Measurements from ENCODE around the gene ADAMTS16.

The ADAMTS16 gene

DNA sequence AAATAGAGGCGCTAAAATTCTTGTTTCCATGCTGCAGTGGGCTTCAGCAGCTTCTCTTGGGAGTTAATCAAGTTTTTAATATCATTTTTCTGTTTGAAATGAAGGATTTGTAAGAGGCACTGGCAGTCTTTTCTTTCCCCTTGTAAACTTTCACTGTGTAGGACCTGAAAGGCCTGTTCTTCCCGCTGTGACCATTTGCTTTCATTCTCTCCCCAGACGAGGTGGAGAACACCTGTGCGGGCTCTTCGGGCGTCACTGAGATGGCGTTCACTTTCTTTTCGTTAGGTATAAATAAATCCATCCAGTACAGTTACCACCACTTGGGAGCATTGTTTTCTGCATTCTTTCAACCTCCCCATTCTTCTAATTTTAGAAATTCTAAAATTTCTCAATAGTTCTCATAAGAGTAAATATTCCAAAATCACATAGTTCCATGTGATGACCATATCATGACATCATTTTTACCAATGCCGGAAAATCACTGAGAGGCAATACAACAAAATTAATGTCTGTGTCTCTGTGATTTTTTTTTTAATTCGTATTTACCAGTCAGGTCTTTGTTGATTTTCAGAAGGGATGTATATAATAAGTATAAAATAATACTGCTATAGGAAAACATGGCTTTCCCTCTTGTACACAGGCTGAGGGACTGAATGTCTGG lies 150.7 kb downstream of the ADAMTS16 start:
- Mint-ChIP-seq H3K27ac (no peak overlapping the region), H3K4me1 (ENCODE audit: low read depth) (no peaks in the 10 kb centered on the region), H3K36me3 (no peaks in the 10 kb centered on the region), H3K27me3 (peaks cover 4% of the 10 kb centered on the region), H3K9me3 (ENCODE audit: low read depth) (peaks cover 4% of the 10 kb centered on the region), H3K4me3 (no peak overlapping the region)

DNA sequence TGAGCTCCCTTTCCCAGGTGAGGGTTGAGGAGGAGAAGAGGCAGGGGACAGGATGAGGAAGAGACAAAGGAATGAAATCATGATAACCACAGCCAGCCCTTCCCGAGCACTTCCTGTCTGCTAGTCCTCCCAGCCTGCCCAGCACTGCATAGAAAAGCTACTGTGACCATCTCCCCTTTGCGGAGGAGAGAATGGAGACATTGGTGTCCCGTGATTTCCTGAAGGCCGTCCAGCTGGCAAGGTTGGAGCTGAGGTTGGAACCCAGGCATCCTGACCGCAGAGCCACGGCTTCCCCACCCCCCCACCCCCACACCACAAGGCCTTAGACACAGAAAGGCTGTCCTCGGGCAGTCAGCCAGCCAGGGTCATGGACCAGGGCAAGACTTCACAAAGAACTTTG lies 151.2 kb downstream of the ADAMTS16 start:
- Mint-ChIP-seq H3K4me3 (no peak overlapping the region), H3K4me1 (ENCODE audit: low read depth) (no peaks in the 10 kb centered on the region), H3K27ac (no peak overlapping the region), H3K36me3 (no peaks in the 10 kb centered on the region), H3K27me3 (peaks cover 4% of the 10 kb centered on the region), H3K9me3 (ENCODE audit: low read depth) (peaks cover 4% of the 10 kb centered on the region)

DNA sequence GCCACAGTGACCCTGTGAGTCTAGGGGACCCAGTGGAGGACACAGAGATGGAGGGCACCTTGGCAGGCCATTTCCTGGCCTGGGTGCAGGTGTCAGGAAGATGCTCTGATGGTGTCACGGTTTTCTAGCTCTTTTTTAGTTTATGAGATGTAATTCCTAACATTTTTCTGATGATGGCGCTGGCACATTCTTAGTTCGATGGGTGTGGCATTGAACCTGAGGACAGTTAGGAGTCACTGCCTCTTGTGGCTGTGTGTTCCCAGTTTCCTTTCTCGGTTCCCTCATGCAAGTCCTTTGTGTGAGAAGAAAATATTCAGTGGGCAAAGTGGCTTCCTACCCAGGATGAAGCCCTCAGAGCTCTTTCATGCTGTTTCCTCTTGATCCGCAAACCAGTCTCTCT lies 152.9 kb downstream of the ADAMTS16 start:
- no peaks in the 10 kb centered on the region for H3K4me1 Mint-ChIP-seq (ENCODE audit: low read depth)
- H3K27ac Mint-ChIP-seq = no peak overlapping the region
- H3K9me3 Mint-ChIP-seq (ENCODE audit: low read depth) = peaks cover 4% of the 10 kb centered on the region
- no peaks in the 10 kb centered on the region for H3K36me3 Mint-ChIP-seq
- peaks cover 4% of the 10 kb centered on the region for H3K27me3 Mint-ChIP-seq
- H3K4me3 Mint-ChIP-seq = no peak overlapping the region

DNA sequence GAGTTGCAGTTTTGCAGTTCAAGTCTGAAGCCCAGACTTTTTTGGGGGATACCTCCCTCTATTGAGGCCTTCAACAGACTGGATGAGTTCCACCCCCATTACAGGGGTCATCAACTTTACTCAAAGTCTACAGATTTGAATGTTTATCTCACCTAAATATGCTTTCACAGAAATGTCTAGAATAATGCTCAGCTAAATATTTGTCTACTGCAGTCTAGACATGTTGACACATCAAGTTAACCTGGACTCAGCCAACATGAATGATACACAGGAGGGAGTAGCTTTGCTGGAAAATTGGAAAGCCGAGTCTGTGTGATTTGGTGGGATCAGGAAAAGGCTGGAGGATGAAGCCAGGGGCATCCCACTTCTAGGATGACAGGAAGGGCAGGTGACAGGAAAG lies 154.3 kb downstream of the ADAMTS16 start:
- H3K4me1 Mint-ChIP-seq (ENCODE audit: low read depth) = no peaks in the 10 kb centered on the region
- H3K4me3 Mint-ChIP-seq = no peak overlapping the region
- peaks cover 4% of the 10 kb centered on the region for H3K9me3 Mint-ChIP-seq (ENCODE audit: low read depth)

DNA sequence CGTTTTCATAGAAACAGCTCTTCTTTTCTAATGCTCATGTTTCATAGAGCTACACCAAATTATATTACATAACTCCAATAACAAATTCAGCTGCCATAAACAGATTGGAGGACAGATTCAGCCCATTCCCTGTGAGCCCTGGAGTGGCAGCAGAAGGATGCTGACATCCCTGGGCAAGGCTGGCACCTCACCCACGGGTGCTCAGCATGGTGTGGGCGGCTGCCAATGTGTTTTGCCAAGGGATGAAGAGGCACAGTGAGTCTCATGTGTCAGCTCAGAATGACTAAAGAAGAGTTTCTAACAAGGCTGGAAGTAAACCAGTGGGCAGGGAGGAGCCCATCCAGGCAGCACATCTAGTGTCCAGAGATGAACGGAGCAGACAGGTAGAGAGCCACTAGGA lies 155.2 kb downstream of the ADAMTS16 start:
- Mint-ChIP-seq H3K4me1 (ENCODE audit: low read depth) (no peaks in the 10 kb centered on the region), H3K4me3 (no peak overlapping the region), H3K27me3 (peaks cover 2% of the 10 kb centered on the region), H3K9me3 (ENCODE audit: low read depth) (peaks cover 4% of the 10 kb centered on the region), H3K36me3 (no peaks in the 10 kb centered on the region), H3K27ac (no peak overlapping the region)

More for the DNA sequence above, 154.3 kb downstream of the ADAMTS16 start:
- no peak overlapping the region for H3K27ac Mint-ChIP-seq
- peaks cover 4% of the 10 kb centered on the region for H3K27me3 Mint-ChIP-seq
- H3K36me3 Mint-ChIP-seq = no peaks in the 10 kb centered on the region

DNA sequence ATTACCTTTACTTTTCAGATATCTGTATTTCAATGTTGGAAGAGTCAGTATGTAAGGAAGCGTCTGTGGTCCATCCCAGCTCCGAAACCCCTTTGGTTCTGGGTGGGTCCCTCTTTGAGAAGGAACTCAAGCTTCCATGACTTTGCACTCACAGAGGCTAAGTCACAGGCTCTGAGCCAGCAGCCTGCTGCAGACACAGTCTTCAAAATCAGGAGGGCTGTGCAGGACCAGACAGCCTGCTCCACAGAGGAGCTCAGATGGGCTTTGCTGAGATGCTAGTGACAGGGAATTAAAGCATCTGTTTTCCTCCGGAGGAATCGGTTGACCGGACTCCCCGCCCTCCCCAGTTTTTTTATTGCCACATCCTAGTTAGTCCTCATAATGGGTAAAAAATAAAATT lies 155.9 kb downstream of the ADAMTS16 start:
- Mint-ChIP-seq H3K27me3 (peaks cover 2% of the 10 kb centered on the region), H3K4me1 (ENCODE audit: low read depth) (no peaks in the 10 kb centered on the region), H3K4me3 (no peak overlapping the region), H3K27ac (no peak overlapping the region), H3K9me3 (ENCODE audit: low read depth) (peaks cover 5% of the 10 kb centered on the region), H3K36me3 (no peaks in the 10 kb centered on the region)

DNA sequence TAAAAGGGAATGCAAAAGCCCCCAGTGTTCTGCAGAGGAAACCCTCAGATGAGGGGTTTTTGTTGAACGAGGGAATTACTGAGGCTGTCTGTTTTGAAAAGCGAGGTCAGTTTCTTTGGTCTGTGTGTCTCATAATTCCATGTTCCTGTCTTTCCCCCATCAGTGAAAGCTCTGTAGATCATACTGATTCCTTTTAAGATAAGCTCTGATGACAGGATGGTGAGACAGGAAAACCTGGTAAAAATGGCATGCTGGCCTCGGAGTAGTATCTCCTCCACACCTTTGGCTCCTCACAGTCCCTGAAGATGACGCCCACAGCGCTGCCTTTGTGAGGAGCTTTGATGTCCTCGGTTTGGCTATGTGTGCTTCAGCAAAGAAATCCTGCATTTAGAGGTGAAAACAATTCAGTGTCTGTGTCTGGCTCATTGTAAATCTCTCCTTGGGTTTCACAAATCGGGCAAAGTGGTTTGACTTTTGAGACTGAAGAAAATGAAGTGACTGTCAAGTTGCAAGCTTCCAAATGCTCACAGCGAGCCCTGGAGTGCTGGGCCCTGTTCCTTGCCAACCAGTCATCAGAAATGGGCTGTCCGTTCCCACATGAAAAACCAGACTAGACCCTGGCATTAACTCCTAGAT lies 157.4 kb downstream of the ADAMTS16 start:
- no peaks in the 10 kb centered on the region for H3K36me3 Mint-ChIP-seq

DNA sequence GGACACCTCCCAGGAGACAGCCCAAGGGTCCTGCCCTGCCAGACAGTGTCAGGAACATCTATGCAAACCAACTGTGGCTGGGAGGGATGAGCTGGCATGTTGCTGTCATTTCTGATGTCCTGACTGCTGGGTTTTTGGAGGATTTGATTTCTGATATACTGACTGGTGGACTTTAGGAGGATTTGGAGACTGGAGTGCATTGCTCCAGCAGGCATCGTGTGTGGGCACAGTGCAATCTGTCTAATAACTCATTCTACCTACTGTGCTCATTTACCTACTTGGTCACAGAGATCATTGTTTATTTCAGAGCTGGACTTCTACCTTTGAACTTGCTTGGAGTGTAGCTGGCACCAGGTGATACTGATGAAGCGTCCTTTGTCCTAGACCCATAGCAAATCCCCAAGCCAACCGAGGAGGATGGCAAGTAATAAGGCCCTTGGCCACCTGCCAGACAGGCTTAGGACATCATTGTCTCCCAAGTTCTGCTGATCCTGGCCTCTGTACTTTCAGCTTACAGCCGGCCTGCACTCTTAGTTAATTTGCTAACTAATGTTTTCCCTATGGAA lies 158.0 kb downstream of the ADAMTS16 start:
- Mint-ChIP-seq H3K27ac (no peak overlapping the region), H3K36me3 (no peaks in the 10 kb centered on the region), H3K4me3 (no peak overlapping the region), H3K4me1 (ENCODE audit: low read depth) (no peaks in the 10 kb centered on the region), H3K9me3 (ENCODE audit: low read depth) (peaks cover 14% of the 10 kb centered on the region), H3K27me3 (peaks cover 2% of the 10 kb centered on the region)

More for the DNA sequence above, 157.4 kb downstream of the ADAMTS16 start:
- no peaks in the 10 kb centered on the region for H3K4me1 Mint-ChIP-seq (ENCODE audit: low read depth)
- peaks cover 2% of the 10 kb centered on the region for H3K27me3 Mint-ChIP-seq
- H3K9me3 Mint-ChIP-seq (ENCODE audit: low read depth) = peaks cover 14% of the 10 kb centered on the region
- no peak overlapping the region for H3K27ac Mint-ChIP-seq
- H3K4me3 Mint-ChIP-seq = no peak overlapping the region

DNA sequence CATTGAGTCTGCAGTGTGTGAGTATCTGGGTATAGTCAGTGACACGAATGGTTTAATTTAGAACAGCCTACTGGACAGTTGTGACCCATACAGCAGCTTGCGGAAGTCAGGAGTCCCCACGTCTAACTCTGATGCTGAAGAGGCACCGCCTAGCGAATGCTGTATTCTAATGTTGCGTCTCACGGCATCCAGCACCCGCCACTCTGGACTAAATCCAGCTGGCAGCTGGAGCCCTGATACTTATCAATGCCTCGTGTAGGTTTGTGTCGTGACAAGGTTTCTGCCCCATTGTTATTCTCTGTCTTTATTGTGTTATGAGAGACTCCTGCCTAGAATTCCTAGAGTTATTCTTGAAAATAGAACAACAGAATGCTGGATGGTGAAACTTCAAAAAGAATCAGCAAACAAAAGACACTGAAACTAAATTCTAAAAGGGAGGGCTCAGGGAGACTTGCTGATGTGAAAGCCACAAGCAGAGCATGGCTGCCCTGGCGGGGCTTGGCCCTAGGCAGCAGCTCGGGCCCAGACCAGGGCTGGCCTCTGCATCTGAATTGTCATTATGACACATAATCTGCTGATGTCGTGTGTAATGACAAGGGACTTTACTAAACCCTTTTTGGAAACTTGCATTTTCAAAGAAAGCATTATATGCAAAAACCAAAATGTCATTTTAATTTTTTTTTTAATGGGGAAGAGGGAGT lies 158.9 kb downstream of the ADAMTS16 start:
- Mint-ChIP-seq H3K36me3 (no peaks in the 10 kb centered on the region), H3K9me3 (ENCODE audit: low read depth) (peaks cover 14% of the 10 kb centered on the region), H3K27ac (no peak overlapping the region), H3K4me1 (ENCODE audit: low read depth) (no peaks in the 10 kb centered on the region), H3K4me3 (no peak overlapping the region), H3K27me3 (no peaks in the 10 kb centered on the region)

DNA sequence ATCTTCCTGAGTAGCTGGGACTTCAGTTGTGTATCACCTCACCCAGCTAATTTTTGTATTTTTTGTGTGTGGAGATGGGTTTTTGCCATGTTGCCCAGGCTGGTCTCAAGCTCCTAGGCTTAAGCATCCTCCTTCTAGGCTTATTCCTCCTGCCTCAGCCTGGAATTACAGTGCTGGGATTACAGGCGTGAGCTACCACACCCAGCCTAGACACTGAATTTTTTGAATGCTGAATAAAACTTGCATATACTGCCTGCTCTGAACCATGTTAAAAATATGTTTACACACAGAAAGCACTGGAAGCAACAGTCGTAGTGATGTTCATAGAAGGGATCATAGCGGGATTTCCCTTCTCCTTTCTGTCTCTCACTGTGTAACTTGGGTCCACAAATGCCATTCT lies 161.0 kb downstream of the ADAMTS16 start:
- Mint-ChIP-seq H3K27ac (no peak overlapping the region), H3K9me3 (ENCODE audit: low read depth) (peaks cover 10% of the 10 kb centered on the region), H3K4me3 (no peak overlapping the region), H3K27me3 (no peaks in the 10 kb centered on the region), H3K36me3 (no peaks in the 10 kb centered on the region), H3K4me1 (ENCODE audit: low read depth) (no peaks in the 10 kb centered on the region)

DNA sequence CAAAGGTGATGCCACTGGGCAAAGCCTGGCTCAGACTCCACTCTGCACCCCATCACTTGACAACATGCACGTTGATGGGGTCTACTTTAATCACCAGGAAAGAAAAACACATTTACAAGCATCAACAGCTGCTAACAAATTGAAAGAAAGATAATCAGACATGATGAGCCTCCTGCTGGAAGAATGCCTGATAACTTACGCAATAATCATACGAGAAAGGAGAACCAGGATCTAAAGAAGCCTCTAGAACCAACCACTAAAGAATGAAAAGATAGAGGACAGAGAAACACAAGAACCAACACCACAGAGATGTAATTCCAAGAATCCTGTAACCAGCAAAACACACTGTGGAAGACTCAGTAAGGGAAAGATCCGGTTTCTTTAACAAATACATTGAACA lies 162.1 kb downstream of the ADAMTS16 start:
- H3K27ac Mint-ChIP-seq = no peak overlapping the region
- no peaks in the 10 kb centered on the region for H3K4me1 Mint-ChIP-seq (ENCODE audit: low read depth)
- no peaks in the 10 kb centered on the region for H3K27me3 Mint-ChIP-seq
- H3K9me3 Mint-ChIP-seq (ENCODE audit: low read depth) = peaks cover 10% of the 10 kb centered on the region
- H3K4me3 Mint-ChIP-seq = no peak overlapping the region
- no peaks in the 10 kb centered on the region for H3K36me3 Mint-ChIP-seq

DNA sequence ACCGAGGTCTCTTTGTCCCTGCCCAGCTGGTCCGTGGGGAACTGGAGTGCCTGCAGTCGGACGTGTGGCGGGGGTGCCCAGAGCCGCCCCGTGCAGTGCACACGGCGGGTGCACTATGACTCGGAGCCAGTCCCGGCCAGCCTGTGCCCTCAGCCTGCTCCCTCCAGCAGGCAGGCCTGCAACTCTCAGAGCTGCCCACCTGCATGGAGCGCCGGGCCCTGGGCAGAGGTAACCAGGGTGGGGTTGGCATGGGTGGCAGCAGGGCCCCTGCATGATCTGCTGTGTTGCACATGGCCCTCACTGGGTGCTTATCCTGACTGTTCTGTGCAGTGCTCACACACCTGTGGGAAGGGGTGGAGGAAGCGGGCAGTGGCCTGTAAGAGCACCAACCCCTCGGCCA lies 163.1 kb downstream of the ADAMTS16 start:
- Mint-ChIP-seq H3K9me3 (ENCODE audit: low read depth) (peaks cover 10% of the 10 kb centered on the region), H3K27me3 (no peaks in the 10 kb centered on the region), H3K4me1 (ENCODE audit: low read depth) (no peaks in the 10 kb centered on the region), H3K4me3 (no peak overlapping the region), H3K36me3 (no peaks in the 10 kb centered on the region), H3K27ac (no peak overlapping the region)

DNA sequence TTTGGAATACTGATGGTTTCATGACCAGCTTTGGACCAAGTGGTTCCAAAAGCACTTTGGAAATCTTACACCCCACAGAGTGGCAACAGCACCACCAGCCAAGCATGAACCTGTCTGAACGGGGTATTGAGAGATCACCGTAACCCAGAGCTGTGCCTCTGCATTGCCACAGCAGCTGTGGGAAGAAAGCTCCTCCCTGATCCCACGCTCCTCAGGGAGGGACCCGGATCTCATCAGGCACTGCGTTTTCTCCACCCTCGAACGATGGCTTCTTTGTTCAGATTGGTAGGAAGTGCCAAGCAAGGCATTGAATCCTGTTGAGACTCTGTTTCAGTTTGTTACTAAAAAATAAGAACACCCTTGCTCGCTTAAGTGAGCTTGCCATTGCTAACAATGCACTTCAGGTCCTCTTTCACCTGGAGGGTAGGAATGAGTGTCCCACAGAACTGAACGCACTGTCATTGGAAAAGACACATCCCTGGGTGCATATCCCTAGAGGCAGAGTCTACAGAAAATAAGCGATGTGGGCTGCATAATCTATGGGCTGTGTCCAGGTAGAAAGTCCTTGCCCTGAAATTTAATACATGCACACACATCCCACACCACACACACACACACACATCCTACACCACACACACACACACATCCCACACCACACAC lies 164.4 kb downstream of the ADAMTS16 start:
- Mint-ChIP-seq H3K4me3 (no peak overlapping the region), H3K27me3 (no peaks in the 10 kb centered on the region), H3K36me3 (no peaks in the 10 kb centered on the region), H3K9me3 (ENCODE audit: low read depth) (peaks cover 10% of the 10 kb centered on the region), H3K27ac (no peak overlapping the region), H3K4me1 (ENCODE audit: low read depth) (no peaks in the 10 kb centered on the region)

DNA sequence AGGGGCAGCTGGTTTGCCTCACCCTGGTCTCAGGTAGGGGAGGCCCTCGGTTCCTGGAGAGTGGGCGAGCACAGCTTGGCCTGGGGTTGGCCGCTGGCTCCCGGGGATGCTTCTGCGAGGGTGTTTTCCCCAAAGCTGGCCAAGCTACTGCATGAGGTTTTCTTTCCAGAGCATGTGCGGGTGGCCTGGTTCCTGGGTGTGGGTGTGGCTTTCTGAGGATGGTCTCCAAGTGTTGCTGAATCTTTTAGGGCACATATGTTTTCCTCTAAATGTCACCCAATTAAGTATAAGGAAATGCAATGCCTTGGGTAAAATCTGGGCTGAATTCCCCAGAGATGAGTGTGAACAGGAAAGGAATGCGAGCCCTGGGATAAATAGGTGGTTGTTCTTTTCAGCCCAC lies 166.6 kb downstream of the ADAMTS16 start:
- Mint-ChIP-seq H3K27ac (no peak overlapping the region), H3K9me3 (ENCODE audit: low read depth) (peaks cover 5% of the 10 kb centered on the region), H3K4me1 (ENCODE audit: low read depth) (no peaks in the 10 kb centered on the region), H3K27me3 (no peaks in the 10 kb centered on the region), H3K4me3 (no peak overlapping the region), H3K36me3 (no peaks in the 10 kb centered on the region)

DNA sequence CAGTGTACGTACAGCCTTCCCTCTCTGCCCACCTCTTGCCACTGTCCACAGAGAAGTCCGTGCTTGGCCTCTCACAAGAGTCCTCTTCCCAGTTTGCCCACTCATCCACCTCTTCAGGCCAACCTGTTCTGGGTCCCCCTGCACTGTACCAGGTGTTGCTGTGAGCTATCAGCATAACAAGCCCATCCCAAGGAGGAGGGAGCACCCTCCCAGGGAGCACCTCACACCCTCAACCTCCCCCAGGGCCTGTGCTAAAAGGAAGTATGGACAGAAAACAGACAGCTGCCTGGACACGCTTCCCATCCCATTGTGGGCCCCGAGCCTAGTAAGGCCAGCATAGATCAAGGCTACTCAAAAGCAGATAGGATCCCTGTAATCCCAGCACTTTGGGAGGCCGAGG lies 168.2 kb downstream of the ADAMTS16 start:
- H3K4me1 Mint-ChIP-seq (ENCODE audit: low read depth) = no peaks in the 10 kb centered on the region
- no peak overlapping the region for H3K4me3 Mint-ChIP-seq
- H3K9me3 Mint-ChIP-seq (ENCODE audit: low read depth) = no peaks in the 10 kb centered on the region

More for the DNA sequence above, 168.2 kb downstream of the ADAMTS16 start:
- Mint-ChIP-seq H3K27ac (no peak overlapping the region), H3K36me3 (no peaks in the 10 kb centered on the region), H3K27me3 (no peaks in the 10 kb centered on the region)
